ENCODE measurements around the gene SLC31A1. TPM values are rescaled to one million over a fixed set of nuclear protein-coding genes. Genes with fewer than 3 reads are reported as not detected.

SLC31A1 gene
- total RNA-seq, 1 experiment from 2014 or later = 28.5 TPM

Other genes starting within 250 kb of the SLC31A1 start
- gene ZNF883, start 209.4 kb upstream of the SLC31A1 start, total RNA-seq (2014; rRNA removed; shearing (Covaris generic)) = not detected in 2 replicates
- 9.4 and 10.1 TPM in 2 replicates for gene ZFP37, start 164.8 kb upstream of the SLC31A1 start, total RNA-seq (2014; rRNA removed; shearing (Covaris generic))
- gene SLC31A2, start 70.5 kb upstream of the SLC31A1 start, total RNA-seq (2014; rRNA removed; shearing (Covaris generic)) = 21.6 and 23.0 TPM in 2 replicates
- gene FKBP15, start 267 bp upstream of the SLC31A1 start, total RNA-seq (2014; rRNA removed; shearing (Covaris generic)) = 22.2 and 26.3 TPM in 2 replicates
- gene CDC26, start 54.0 kb downstream of the SLC31A1 start, total RNA-seq (2014; rRNA removed; shearing (Covaris generic)) = 76.2 and 82.6 TPM in 2 replicates
- gene PRPF4, start 54.1 kb downstream of the SLC31A1 start, total RNA-seq (2014; rRNA removed; shearing (Covaris generic)) = 74.3 and 74.4 TPM in 2 replicates
- gene RNF183, start 81.8 kb downstream of the SLC31A1 start, total RNA-seq (2014; rRNA removed; shearing (Covaris generic)) = 0.05 TPM in 1 of 2 replicates, not detected in the other
- 0.77 and 0.79 TPM in 2 replicates for gene WDR31, start 118.7 kb downstream of the SLC31A1 start, total RNA-seq (2014; rRNA removed; shearing (Covaris generic))
- 0.10 and 0.15 TPM in 2 replicates for gene BSPRY, start 128.0 kb downstream of the SLC31A1 start, total RNA-seq (2014; rRNA removed; shearing (Covaris generic))
- gene HDHD3, start 155.4 kb downstream of the SLC31A1 start, total RNA-seq (2014; rRNA removed; shearing (Covaris generic)) = 3.8 and 4.6 TPM in 2 replicates
- gene ALAD, start 179.7 kb downstream of the SLC31A1 start, total RNA-seq (2014; rRNA removed; shearing (Covaris generic)) = 9.0 and 13.3 TPM in 2 replicates
- 152 and 157 TPM in 2 replicates for gene POLE3, start 189.1 kb downstream of the SLC31A1 start, total RNA-seq (2014; rRNA removed; shearing (Covaris generic))
- gene C9orf43, start 189.2 kb downstream of the SLC31A1 start, total RNA-seq (2014; rRNA removed; shearing (Covaris generic)) = 0.69 and 0.96 TPM in 2 replicates
- gene RGS3, start 242.2 kb downstream of the SLC31A1 start, total RNA-seq (2014; rRNA removed; shearing (Covaris generic)) = 35.8 and 36.7 TPM in 2 replicates